ENCODE measurements around the gene RHAG.
"Not testable (repeated sequence)": the region's sequence is repeated elsewhere in the genome, so short reads cannot be mapped to it uniquely, and the experiment has no call there.

The RHAG gene

GRCh38 chr6:49606721-49607390, 29.8 kb downstream of the RHAG start:
- TF ChIP-seq CTCF (conservative IDR thresholded peaks at IDR 0.05; ENCODE audit: low read length) = peak; percentile 89
- H3K4me3 ChIP-seq (ENCODE audit: low read length) = no peak overlapping the region
- peak; percentile 81 for DNase-seq (ENCODE audit: low read depth)

DNA sequence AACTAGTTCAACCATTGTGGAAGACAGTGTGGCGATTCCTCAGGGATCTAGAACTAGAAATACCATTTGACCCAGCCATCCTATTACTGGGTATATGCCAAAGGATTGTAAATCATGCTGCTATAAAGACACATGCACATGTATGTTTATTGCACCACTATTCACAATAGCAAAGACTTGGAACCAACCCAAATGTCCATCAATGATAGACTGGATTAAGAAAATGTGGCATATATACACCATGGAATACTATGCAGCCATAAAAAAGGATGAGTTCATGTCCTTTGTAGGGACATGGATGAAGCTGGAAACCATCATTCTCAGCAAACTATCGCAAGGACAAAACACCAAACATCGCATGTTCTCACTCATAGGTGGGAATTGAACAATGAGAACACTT, 32.6 kb downstream of the RHAG start:
- DNase-seq (ENCODE audit: low read depth); H3K4me3 ChIP-seq (ENCODE audit: low read length): not testable (repeated sequence)

- H3K4me3 ChIP-seq (ENCODE audit: low read length); DNase-seq (ENCODE audit: low read depth): not testable (repeated sequence)
Observed at GRCh38 chr6:49587262-49587661, 49.4 kb downstream of the RHAG start.

DNA sequence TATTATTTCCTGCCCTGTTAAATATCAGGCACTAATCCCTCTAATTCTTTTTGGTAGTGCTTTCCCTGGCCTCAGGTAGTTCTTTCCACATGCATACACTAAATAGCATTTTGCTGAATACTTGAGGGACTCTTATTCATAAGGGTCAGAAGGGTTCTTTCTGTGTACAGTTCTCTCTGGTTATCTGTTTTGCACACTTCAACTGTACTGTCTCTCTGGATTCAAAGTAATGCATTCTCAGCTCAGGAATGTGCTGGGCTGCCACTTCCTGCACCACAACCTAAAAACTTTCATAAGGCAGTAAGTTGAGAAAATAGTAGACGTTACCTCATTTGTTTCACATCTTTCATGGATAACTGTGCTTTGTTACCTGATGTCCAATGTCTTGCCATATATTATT, 54.1 kb downstream of the RHAG start:
- DNase-seq (ENCODE audit: low read depth) = no peak
- no peak overlapping the region for H3K4me3 ChIP-seq (ENCODE audit: low read length)
- TF ChIP-seq CTCF (conservative IDR thresholded peaks at IDR 0.05; ENCODE audit: low read length) = no peak

- H3K4me3 ChIP-seq (ENCODE audit: low read length) = no peak overlapping the region
- TF ChIP-seq CTCF (conservative IDR thresholded peaks at IDR 0.05; ENCODE audit: low read length) = no peak
- DNase-seq (ENCODE audit: low read depth) = no peak
Observed at GRCh38 chr6:49579649-49580048, 57.0 kb downstream of the RHAG start.

DNA sequence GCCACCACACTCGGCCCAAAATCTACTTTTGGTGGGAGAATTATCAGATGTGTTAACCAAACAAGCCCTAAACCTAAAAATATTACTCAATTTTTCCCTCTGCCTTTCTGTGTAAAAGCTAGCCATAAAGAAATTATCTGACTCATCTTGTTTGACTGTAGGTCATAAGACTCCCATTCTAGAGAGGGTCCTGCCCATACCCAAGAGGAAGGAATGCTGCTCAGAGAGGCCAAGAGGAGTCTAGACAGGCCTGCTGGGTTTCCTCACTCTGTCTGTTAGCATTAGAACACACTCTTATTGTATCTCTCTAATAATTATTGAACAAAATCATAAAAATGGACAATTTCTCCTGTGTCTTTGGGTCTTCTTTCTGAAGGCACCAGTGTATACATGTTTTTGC, 60.0 kb downstream of the RHAG start:
- TF ChIP-seq CTCF (conservative IDR thresholded peaks at IDR 0.05; ENCODE audit: low read length) = no peak
- no peak overlapping the region for H3K4me3 ChIP-seq (ENCODE audit: low read length)
- DNase-seq (ENCODE audit: low read depth) = no peak

GRCh38 chr6:49570474-49571079, 66.1 kb downstream of the RHAG start:
- DNase-seq (ENCODE audit: low read depth) = no peak
- no peak overlapping the region for H3K4me3 ChIP-seq (ENCODE audit: low read length)
- TF ChIP-seq CTCF (conservative IDR thresholded peaks at IDR 0.05; ENCODE audit: low read length) = 0 out of 2 replicates have a peak, but pooled peaks have one; percentile 10

DNA sequence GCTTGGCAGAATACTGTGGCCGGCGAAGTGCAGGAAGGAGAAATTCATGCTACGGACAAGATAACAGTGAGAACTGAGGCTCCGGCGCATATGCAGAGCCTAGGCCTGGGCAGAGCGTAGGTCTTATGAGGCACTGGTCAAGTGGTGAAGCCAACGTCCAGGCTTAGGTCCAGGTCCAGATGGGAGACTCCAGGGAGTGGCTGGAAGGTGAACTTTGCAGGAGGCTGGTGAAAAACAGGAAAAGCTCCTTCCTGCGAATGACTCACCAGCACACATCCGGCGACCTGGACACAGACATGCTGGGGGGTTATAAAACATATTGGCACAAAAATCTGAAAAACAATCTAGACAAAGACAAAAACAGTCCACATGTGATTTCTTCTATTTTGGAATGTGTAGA, 70.8 kb downstream of the RHAG start:
- TF ChIP-seq CTCF (conservative IDR thresholded peaks at IDR 0.05; ENCODE audit: low read length) = no peak
- no peak for DNase-seq (ENCODE audit: low read depth)
- H3K4me3 ChIP-seq (ENCODE audit: low read length) = no peak overlapping the region
